Panc1 (cell line): ENCODE results near the gene INTS13. TPM values are rescaled to one million over a fixed set of nuclear protein-coding genes. Genes with fewer than 3 reads are reported as not detected.
A peak's percentile ranks its signal among the peaks of the same experiment; 100 is the strongest.

ENCODE experiments used
- ATAC-seq: fragments of 200-7000 bp; cut with Tn5 transposase; 2 replicates; pipeline ENCODE4 v1.9.1; 2020; ENCODE audit warnings: mild to moderate bottlenecking, moderate library complexity
- BruUV-seq: library from RNA; stranded (reverse); fragments of 400-500 nt; replicated peaks from 2 replicates; lab custom pipeline; 2021; lab: Mats Ljungman, UMichigan
- CTCF ChIA-PET: fragments of 300-600 bp; sonication (Branson Sonifier 250); formaldehyde crosslinking; loops from one replicate; lab custom pipeline; 2022; ENCODE audit warnings: antibody characterized with exemption; lab: Charles Lee
- POLR2A ChIA-PET: fragments of 300-600 bp; sonication (Branson Sonifier 250); formaldehyde crosslinking; loops from one replicate; lab custom pipeline; 2022; ENCODE audit warnings: antibody characterized with exemption; lab: Charles Lee
- DNase-seq: peaks from one replicate; pipeline ENCODE4 v3.0.0-alpha.2; 2010; ENCODE audit warnings: low read depth, low spot score
- H3K27ac ChIP-seq: 2 replicates; pipeline ENCODE4 v1.5.1; 2011; ENCODE audit warnings: mild to moderate bottlenecking, low read length, inconsistent platforms
- H3K27me3 ChIP-seq: fragments of 200-500 bp; sonication (Bioruptor generic); 2 replicates; pipeline ENCODE4 v1.6.0; 2014; ENCODE audit warnings: low read length, inconsistent platforms; ENCODE audit not compliant: control insufficient read depth, insufficient read depth
- H3K36me3 ChIP-seq: fragments of 200-500 bp; sonication (Bioruptor generic); 2 replicates; pipeline ENCODE4 v1.5.1; 2014; ENCODE audit warnings: inconsistent platforms, mild to moderate bottlenecking, low read length, moderate library complexity; ENCODE audit not compliant: control insufficient read depth, insufficient read depth
- H3K4me1 ChIP-seq: 2 replicates; pipeline ENCODE4 v1.5.1; 2011; ENCODE audit warnings: inconsistent platforms, mild to moderate bottlenecking, low read length, moderate library complexity; ENCODE audit not compliant: control insufficient read depth, insufficient read depth
- H3K4me3 ChIP-seq, 2 experiments: 2 replicates each; pipeline ENCODE4 v1.5.1; 2011 to 2012; ENCODE audit warnings: low read depth in 2 of 2, low read length in 2 of 2, mild to moderate bottlenecking in 2 of 2, inconsistent platforms in 1 of 2, moderate library complexity in 1 of 2
- H3K9me3 ChIP-seq: fragments of 200-500 bp; sonication (Bioruptor generic); 2 replicates; pipeline ENCODE4 v1.5.1; 2014; ENCODE audit warnings: low read depth, mild to moderate bottlenecking, inconsistent platforms, low read length, moderate library complexity; ENCODE audit not compliant: control insufficient read depth, insufficient read depth
- POLR2AphosphoS5 ChIP-seq: IDR thresholded peaks from 2 replicates; pipeline ENCODE4 v1.6.1; 2012; ENCODE audit warnings: mild to moderate bottlenecking, low read depth, low read length, moderate library complexity
- SIN3A ChIP-seq: IDR thresholded peaks from 2 replicates; pipeline ENCODE4 v1.6.1; 2012; ENCODE audit warnings: low read depth, mild to moderate bottlenecking, low read length, moderate library complexity, borderline replicate concordance; ENCODE audit not compliant: insufficient read depth
- TCF7L2 ChIP-seq: IDR thresholded peaks from 2 replicates; pipeline ENCODE4 v1.6.1; 2011; ENCODE audit warnings: mild to moderate bottlenecking, low read depth, low read length, inconsistent platforms
- in situ Hi-C: cut with HindIII; loops from 2 replicates; pipeline ENCODE4 v1.10.0; 2016; ENCODE audit warnings: low sequenced_read_pairs, low pct_unique_long_range_greater_than_20kb
- intact Hi-C: fragments of 100-400 bp; cut with micrococcal nuclease; formaldehyde crosslinking; loops from one replicate; pipeline ENCODE4 v1.10.0; 2022; ENCODE audit not compliant: unreplicated experiment
- total RNA-seq: library from RNA; stranded (reverse); gene quantifications from one replicate; pipeline ENCODE4 v1.2.1, GENCODE V29; 2021; ENCODE audit not compliant: unreplicated experiment
- TF ChIP-seq, protein P1 (sequence below), 2 experiments: IDR thresholded peaks; 2 replicates each; pipeline ENCODE4 v1.6.1; 2011 to 2012; ENCODE audit warnings: low read depth in 2 of 2, control low read depth in 1 of 2, low read length in 1 of 2, mild to moderate bottlenecking in 1 of 2, moderate library complexity in 1 of 2; ENCODE audit not compliant: insufficient read depth in 1 of 2
- TF ChIP-seq, protein P2 (sequence below): fragments of 450-650 bp; IDR thresholded peaks from 2 replicates; pipeline ENCODE4 v1.5.1; 2017; ENCODE audit warnings: mild to moderate bottlenecking

INTS13 gene
- total RNA-seq, 1 experiment from 2014 or later: 55.9 TPM

DNA sequence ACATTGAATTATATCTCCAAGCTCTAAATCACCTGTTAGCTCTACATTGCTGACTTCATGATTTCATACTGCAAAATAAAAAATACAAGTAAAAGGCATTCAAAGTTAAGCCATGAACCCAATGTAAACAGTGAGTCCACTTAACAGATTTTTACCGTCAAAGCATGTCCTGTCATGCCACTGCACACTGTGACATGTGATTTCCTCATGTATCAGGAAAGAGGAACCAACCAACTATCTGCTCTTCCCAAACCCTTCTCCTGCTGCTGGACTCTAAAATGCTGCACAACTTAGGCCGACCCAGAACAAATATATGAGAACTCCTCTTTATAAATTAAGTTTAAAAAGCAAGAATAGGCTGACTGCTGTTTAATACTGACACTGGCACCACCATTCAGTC is 38.9 kb upstream of the INTS13 start:
- no peaks in the 10 kb centered on the region; the same call in 1 of the 2 replicates for H3K36me3 ChIP-seq
- BruUV-seq: no TSS peak
- CTCF ChIA-PET: no interaction called here

DNA sequence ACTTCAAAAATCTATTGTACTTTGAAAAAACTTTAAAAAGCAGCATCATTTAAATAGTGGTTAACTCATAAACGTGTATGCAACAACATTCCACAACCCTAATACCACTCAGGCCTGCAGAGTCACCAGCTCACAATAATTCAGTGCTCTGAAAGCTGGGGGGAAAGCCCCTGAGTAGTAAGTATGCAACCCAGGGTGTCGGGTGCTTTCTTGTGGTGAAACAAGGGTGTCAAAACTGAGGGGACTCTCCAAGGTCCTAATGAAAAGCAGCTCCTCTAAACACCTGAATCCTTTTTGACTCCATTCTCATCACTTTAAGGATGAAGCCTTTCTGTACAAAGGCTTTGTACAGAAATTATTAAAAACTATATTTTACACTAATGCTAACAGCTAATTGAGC is 34.2 kb upstream of the INTS13 start:
- ChIA-PET CTCF (no interaction called here), POLR2A (no interaction called here)
- Histone ChIP-seq H3K4me1 (no peaks in the 10 kb centered on the region), H3K4me3 (no peak overlapping the region), H3K9me3 (no peaks in the 10 kb centered on the region), H3K27ac (no peak overlapping the region), H3K36me3 (peaks cover under 1% of the 10 kb centered on the region), H3K27me3 (no peaks in the 10 kb centered on the region)
- TF ChIP-seq TCF7L2: no peak
- no peak for TF ChIP-seq SIN3A
- TF ChIP-seq, protein P1, sequence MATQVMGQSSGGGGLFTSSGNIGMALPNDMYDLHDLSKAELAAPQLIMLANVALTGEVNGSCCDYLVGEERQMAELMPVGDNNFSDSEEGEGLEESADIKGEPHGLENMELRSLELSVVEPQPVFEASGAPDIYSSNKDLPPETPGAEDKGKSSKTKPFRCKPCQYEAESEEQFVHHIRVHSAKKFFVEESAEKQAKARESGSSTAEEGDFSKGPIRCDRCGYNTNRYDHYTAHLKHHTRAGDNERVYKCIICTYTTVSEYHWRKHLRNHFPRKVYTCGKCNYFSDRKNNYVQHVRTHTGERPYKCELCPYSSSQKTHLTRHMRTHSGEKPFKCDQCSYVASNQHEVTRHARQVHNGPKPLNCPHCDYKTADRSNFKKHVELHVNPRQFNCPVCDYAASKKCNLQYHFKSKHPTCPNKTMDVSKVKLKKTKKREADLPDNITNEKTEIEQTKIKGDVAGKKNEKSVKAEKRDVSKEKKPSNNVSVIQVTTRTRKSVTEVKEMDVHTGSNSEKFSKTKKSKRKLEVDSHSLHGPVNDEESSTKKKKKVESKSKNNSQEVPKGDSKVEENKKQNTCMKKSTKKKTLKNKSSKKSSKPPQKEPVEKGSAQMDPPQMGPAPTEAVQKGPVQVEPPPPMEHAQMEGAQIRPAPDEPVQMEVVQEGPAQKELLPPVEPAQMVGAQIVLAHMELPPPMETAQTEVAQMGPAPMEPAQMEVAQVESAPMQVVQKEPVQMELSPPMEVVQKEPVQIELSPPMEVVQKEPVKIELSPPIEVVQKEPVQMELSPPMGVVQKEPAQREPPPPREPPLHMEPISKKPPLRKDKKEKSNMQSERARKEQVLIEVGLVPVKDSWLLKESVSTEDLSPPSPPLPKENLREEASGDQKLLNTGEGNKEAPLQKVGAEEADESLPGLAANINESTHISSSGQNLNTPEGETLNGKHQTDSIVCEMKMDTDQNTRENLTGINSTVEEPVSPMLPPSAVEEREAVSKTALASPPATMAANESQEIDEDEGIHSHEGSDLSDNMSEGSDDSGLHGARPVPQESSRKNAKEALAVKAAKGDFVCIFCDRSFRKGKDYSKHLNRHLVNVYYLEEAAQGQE (IDR thresholded peaks at IDR 0.05; ENCODE audit: insufficient read depth in 1 of 2, low read depth in 2 of 2, low read length in 1 of 2): 0 out of 4 replicates have a peak, but pooled peaks of 1 of the 2 experiments have one; percentile 11
- TF ChIP-seq POLR2AphosphoS5: no peak
- TF ChIP-seq, protein P2, sequence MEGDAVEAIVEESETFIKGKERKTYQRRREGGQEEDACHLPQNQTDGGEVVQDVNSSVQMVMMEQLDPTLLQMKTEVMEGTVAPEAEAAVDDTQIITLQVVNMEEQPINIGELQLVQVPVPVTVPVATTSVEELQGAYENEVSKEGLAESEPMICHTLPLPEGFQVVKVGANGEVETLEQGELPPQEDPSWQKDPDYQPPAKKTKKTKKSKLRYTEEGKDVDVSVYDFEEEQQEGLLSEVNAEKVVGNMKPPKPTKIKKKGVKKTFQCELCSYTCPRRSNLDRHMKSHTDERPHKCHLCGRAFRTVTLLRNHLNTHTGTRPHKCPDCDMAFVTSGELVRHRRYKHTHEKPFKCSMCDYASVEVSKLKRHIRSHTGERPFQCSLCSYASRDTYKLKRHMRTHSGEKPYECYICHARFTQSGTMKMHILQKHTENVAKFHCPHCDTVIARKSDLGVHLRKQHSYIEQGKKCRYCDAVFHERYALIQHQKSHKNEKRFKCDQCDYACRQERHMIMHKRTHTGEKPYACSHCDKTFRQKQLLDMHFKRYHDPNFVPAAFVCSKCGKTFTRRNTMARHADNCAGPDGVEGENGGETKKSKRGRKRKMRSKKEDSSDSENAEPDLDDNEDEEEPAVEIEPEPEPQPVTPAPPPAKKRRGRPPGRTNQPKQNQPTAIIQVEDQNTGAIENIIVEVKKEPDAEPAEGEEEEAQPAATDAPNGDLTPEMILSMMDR: no peak
- no peak for ATAC-seq
- intact Hi-C loops (no loop called here), in situ Hi-C loops (no loop called here)
- DNase-seq: no peak
- BruUV-seq: no TSS peak

More for the DNA sequence above, 38.9 kb upstream of the INTS13 start:
- TF ChIP-seq, protein P1 (IDR thresholded peaks at IDR 0.05; ENCODE audit: insufficient read depth in 1 of 2, low read depth in 2 of 2, low read length in 1 of 2): no peak
- TF ChIP-seq, protein P2: no peak
- TF ChIP-seq POLR2AphosphoS5 (no peak), SIN3A (no peak), TCF7L2 (no peak)
- in situ Hi-C loops: no loop called here
- Histone ChIP-seq H3K27me3 (no peaks in the 10 kb centered on the region), H3K4me1 (no peaks in the 10 kb centered on the region), H3K4me3 (no peak overlapping the region), H3K27ac (no peak overlapping the region), H3K9me3 (no peaks in the 10 kb centered on the region)
- ATAC-seq (no peak), DNase-seq (no peak)
- POLR2A ChIA-PET: no interaction called here
- intact Hi-C loops: no loop called here
